Stromal cell of bone marrow (primary cell): ENCODE data around the gene AEBP2.

Source experiments
- DNase-seq: peaks from one replicate; pipeline ENCODE4 v3.0.0-alpha.2; 2012; ENCODE audit warnings: low read depth

The AEBP2 gene

DNA sequence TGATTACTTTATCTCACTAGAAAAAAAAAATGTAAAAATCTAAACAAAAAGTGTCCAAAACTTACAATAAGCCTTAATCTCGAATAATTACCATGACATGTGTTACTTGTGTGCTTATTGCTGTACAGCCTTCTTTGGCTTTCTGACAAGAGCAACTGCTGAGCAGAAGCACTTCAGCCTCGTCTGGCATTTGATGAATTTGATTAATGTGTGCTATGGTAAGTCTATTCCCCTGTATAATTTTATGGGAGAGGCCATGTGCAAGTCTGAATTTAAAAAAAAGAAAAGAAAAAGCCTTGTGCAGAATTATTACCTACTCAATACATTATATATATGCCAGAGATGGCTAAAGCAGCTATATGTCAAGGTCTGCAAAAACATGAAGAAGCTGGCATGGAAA, 113.9 kb downstream of the AEBP2 start:
- DNase-seq, result no peak

DNA sequence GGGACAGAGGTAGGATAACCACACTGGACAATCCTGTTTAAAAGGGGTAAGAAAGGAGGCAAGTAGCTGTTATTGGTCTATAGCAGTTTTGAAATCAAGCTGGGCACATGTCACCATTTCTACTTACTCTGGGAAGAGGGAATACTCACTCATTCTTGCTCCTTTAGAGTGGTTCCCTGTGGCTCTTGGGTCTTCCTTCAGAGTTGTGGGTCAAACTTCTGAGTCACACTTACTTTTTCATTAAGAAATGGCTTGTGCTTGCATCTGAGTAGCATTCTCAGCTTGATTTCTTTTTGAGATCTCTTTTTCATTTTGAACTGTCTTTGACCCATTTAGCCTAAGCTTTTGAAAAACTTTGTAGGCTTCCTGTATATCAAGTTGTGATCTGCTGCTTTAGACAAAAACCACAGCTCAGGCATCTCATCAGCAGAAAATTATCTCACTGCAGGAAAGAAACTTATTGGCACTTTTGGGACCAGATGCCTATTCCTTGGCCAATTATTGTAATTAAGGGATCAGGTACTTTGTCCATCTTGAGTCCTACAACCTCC, 122.2 kb downstream of the AEBP2 start:
- DNase-seq, result no peak
